K562 (cell line): ENCODE data around the gene XPR1. TPM values are rescaled to one million over a fixed set of nuclear protein-coding genes. Genes with fewer than 3 reads are reported as not detected.

Experiments used
- ARID1B ChIP-seq: fragments of 450-650 bp; IDR thresholded peaks from 2 replicates; pipeline ENCODE4 v1.6.1; 2016; ENCODE audit warnings: antibody characterized with exemption, mild to moderate bottlenecking, inconsistent platforms
- CBFA2T3 ChIP-seq: fragments of 450-650 bp; IDR thresholded peaks from 2 replicates; pipeline ENCODE4 v1.6.1; 2017
- CCNT2 ChIP-seq: IDR thresholded peaks from 2 replicates; pipeline ENCODE4 v1.6.1; 2011; ENCODE audit warnings: borderline replicate concordance, low read depth, mild to moderate bottlenecking, moderate library complexity, mixed read lengths, low read length; ENCODE audit not compliant: insufficient read length; ENCODE audit errors: extremely low read depth
- ELF1 ChIP-seq: fragments of 200-800 bp; sonication (Bioruptor generic); IDR thresholded peaks from 2 replicates; pipeline ENCODE4 v1.6.1; 2016; ENCODE audit warnings: missing genetic modification characterization, missing compliant biosample characterization
- ETS2 ChIP-seq: IDR thresholded peaks from 2 replicates; pipeline ENCODE4 v1.6.1; 2016; ENCODE audit warnings: borderline replicate concordance, missing genetic modification characterization, mild to moderate bottlenecking, moderate library complexity, missing compliant biosample characterization; ENCODE audit not compliant: poor library complexity, severe bottlenecking
- ETV6 ChIP-seq, 3 experiments: fragments of 150-350 bp in 1 of 3; sonication (generic) in 1 of 3; formaldehyde crosslinking in 1 of 3; IDR thresholded peaks; 2 replicates each; pipeline versions ENCODE4 v1.6.1 to v1.8.0; 2014 to 2022; ENCODE audit warnings: borderline replicate concordance in 2 of 3, low read depth in 2 of 3, antibody characterized with exemption in 1 of 3, low read length in 1 of 3, mild to moderate bottlenecking in 1 of 3, missing genetic modification reagents in 1 of 3
- GATA2 ChIP-seq: sonication (generic); formaldehyde crosslinking; IDR thresholded peaks from 2 replicates; pipeline ENCODE4 v1.4.0; 2020; ENCODE audit warnings: mild to moderate bottlenecking, missing genetic modification reagents
- GTF3C2 ChIP-seq: IDR thresholded peaks from 3 replicates; pipeline ENCODE4 v1.6.1; 2011; ENCODE audit warnings: borderline replicate concordance, mild to moderate bottlenecking, moderate library complexity; ENCODE audit not compliant: insufficient read length; ENCODE audit errors: extremely low read depth
- MCM5 ChIP-seq: fragments of 450-650 bp; IDR thresholded peaks from 2 replicates; pipeline ENCODE4 v1.6.1; 2016; ENCODE audit warnings: low read depth
- RNF2 ChIP-seq: sonication (generic); IDR thresholded peaks from 2 replicates; pipeline ENCODE4 v1.6.1; 2016
- SPI1 ChIP-seq: IDR thresholded peaks from 2 replicates; pipeline ENCODE4 v1.6.1; 2011; ENCODE audit warnings: low read depth, low read length, control low read depth, borderline replicate concordance
- TCF7 ChIP-seq: sonication (generic); IDR thresholded peaks from 2 replicates; pipeline ENCODE4 v1.6.1; 2016; ENCODE audit warnings: antibody characterized with exemption, borderline replicate concordance
- TRIM24 ChIP-seq, 2 experiments: fragments of 450-650 bp; IDR thresholded peaks; 2 replicates each; pipeline ENCODE4 v1.6.1; 2016
- YBX1 ChIP-seq: fragments of 450-650 bp; IDR thresholded peaks from 2 replicates; pipeline ENCODE4 v1.7.1; 2016; ENCODE audit warnings: mild to moderate bottlenecking
- ZBTB40 ChIP-seq, 2 experiments: fragments of 450-650 bp in 1 of 2; sonication (generic) in 1 of 2; formaldehyde crosslinking in 1 of 2; IDR thresholded peaks; 2 replicates each; pipeline versions ENCODE4 v1.7.1 to v1.9.0; 2016 to 2022; ENCODE audit warnings: inconsistent platforms in 1 of 2, mild to moderate bottlenecking in 1 of 2, missing genetic modification reagents in 1 of 2
- ZNF696 ChIP-seq: fragments of 250-450 bp; sonication (Bioruptor Pico); conservative IDR thresholded peaks from 2 replicates; pipeline ENCODE4 v1.4.0; 2020; ENCODE audit warnings: mild to moderate bottlenecking, moderate library complexity
- ZNF79 ChIP-seq: fragments of 250-450 bp; sonication (Bioruptor Pico); IDR thresholded peaks from 2 replicates; pipeline ENCODE4 v1.4.0; 2020; ENCODE audit warnings: low read depth, mild to moderate bottlenecking, moderate library complexity
- polyA plus RNA-seq, 8 experiments: library from polyadenylated mRNA; depleted of rRNA in 4 of 8; stranded (reverse) in 5 of 8; unstranded in 3 of 8; fragments of >200 nt; fragmentation: Nextera tagmentation in 2 of 8; fragmentation: Illumina TruSeq in 1 of 8; extraction: Ambion mirVana in 2 of 8; extraction: Trizol in 1 of 8; gene quantifications; 2 replicates each; pipeline versions ENCODE4 v1.2.1 to v1.2.3, GENCODE V29; 2011 to 2014; ENCODE audit warnings: inconsistent platforms in 1 of 8, missing spikeins in 1 of 8
- total RNA-seq, 7 experiments: library from RNA; depleted of rRNA in 6 of 7; stranded (reverse); fragments of >200 nt in 6 of 7; fragmentation: Illumina TruSeq in 2 of 7; extraction: Trizol in 2 of 7; gene quantifications; 2 replicates each; pipeline versions ENCODE4 v1.2.1 to v1.2.3, GENCODE V29; 2011 to 2021; ENCODE audit warnings: low replicate concordance in 1 of 7

XPR1 gene
- total and polyA plus RNA-seq, 9 of the 15 experiments (the other 6 are each of a cell fraction or from before 2014, with no cell fraction given), result 3.0 to 66.2 (median 38.6) TPM

- TF ChIP-seq ZBTB40 (IDR thresholded peaks at IDR 0.05) (peak; percentile 98), ZBTB40 (CRISPR knock-in tag; IDR thresholded peaks at IDR 0.05) (peak; percentile 94), CBFA2T3 (0 out of 2 replicates have a peak, but pooled peaks have one; percentile 45), MCM5 (no peak), ETS2 (tag) (no peak), RNF2 (no peak), ELF1 (tag) (no peak), SPI1 (peak; percentile 90), CCNT2 (no peak), YBX1 (no peak), GATA2 (CRISPR knock-in tag) (0 out of 2 replicates have a peak, but pooled peaks have one; percentile 27), TCF7 (no peak), ZNF79 (CRISPR knock-in tag) (no peak), TRIM24 (IDR thresholded peaks at IDR 0.05) (peak; percentile 50 to 58; a peak in 3 of 4 replicates), ZNF696 (CRISPR knock-in tag) (no peak), GTF3C2 (no peak), ETV6 (IDR thresholded peaks at IDR 0.05; ENCODE audit: borderline replicate concordance in 1 of 2, low read depth in 2 of 2, low read length in 1 of 2) (no peak), ETV6 (CRISPR knock-in tag; IDR thresholded peaks at IDR 0.05; ENCODE audit: borderline replicate concordance) (no peak), ARID1B (peak; percentile 59)
Measured at GRCh38 chr1:180757657-180758056, 125.8 kb downstream of the XPR1 start (continued).
